ENCODE results near the gene MAGEB3. TPM values are rescaled to one million over a fixed set of nuclear protein-coding genes. Genes with fewer than 3 reads are reported as not detected.

Gene MAGEB3
- total and polyA plus RNA-seq, 2 donors (not counting 3 experiments of a cell fraction or from before 2014, with no cell fraction given): not detected

DNA sequence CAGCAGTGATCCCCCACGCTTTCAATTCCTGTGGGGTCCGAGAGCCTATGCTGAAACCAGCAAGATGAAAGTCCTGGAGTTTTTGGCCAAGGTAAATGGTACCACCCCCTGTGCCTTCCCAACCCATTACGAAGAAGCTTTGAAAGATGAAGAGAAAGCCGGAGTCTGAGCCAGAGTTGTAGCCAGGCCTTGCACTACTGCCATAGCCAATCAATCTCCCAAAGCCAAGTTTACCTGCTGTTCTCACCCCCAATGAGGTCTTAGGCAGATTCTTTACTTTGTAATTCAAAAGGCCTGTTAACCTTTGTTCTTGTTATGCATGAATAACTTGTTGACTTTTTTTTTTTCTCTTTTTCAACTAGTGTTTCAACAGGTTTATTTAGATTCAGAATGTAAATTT, 11.1 kb upstream of the MAGEB3 start:
- intact Hi-C loops (cut with micrococcal nuclease) (no loop called here), dilution Hi-C loops (cut with MboI; ENCODE audit: extremely low pct_ligation_motif_present, low sequenced_read_pairs) (no loop called here)
- Histone ChIP-seq H3K4me2 (ENCODE audit: insufficient read depth, low read length) (no peak overlapping the region), H3K4me3 (replicated peaks in 1 of 3; ENCODE audit: insufficient read depth in 1 of 3, low read depth in 1 of 3, low read length in 3 of 3) (no peak overlapping the region), H3K9ac (replicated peaks; ENCODE audit: extremely low read depth, insufficient read depth, low read length) (no peak overlapping the region), H3K27me3 (ENCODE audit: control insufficient read depth in 2 of 2, insufficient read depth in 2 of 2, low read length in 2 of 2) (no peaks in the 10 kb centered on the region), H3K36me3 (ENCODE audit: control insufficient read depth in 2 of 2, extremely low read depth in 1 of 2, insufficient read depth in 2 of 2, low read length in 2 of 2) (no peaks in the 10 kb centered on the region), H2AFZ (ENCODE audit: low read depth, low read length) (no peak overlapping the region), H3K9me1 (replicated peaks; ENCODE audit: control insufficient read depth, extremely low read depth, insufficient read depth, low read length) (no peaks in the 10 kb centered on the region), H4K20me1 (replicated peaks; ENCODE audit: control insufficient read depth, extremely low read depth, insufficient read depth, low read length) (no peaks in the 10 kb centered on the region), H3K79me2 (ENCODE audit: control insufficient read depth, insufficient read depth, low read length) (no peaks in the 10 kb centered on the region), H3K4me1 (ENCODE audit: control insufficient read depth, extremely low read depth, insufficient read depth, low read length) (no peaks in the 10 kb centered on the region), H3K9me3 (replicated peaks; ENCODE audit: control insufficient read depth, insufficient read depth, low read length) (no peaks in the 10 kb centered on the region), H3K27ac (ENCODE audit: insufficient read depth, low read depth, low read length) (no peak overlapping the region)
- ChIA-PET CTCF (no interaction called here), POLR2A (no interaction called here)
- TF ChIP-seq FOS (IDR thresholded peaks at IDR 0.05; ENCODE audit: borderline replicate concordance, insufficient read depth, low read length): no peak
- TF ChIP-seq POLR2A (IDR thresholded peaks at IDR 0.05; ENCODE audit: low read depth, low read length): no peak
- TF ChIP-seq, protein P1, sequence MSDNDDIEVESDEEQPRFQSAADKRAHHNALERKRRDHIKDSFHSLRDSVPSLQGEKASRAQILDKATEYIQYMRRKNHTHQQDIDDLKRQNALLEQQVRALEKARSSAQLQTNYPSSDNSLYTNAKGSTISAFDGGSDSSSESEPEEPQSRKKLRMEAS (IDR thresholded peaks at IDR 0.05; ENCODE audit: insufficient read depth, insufficient read length): no peak
- TF ChIP-seq POLR2AphosphoS5 (IDR thresholded peaks at IDR 0.05; ENCODE audit: insufficient read depth, low read depth, low read length): no peak
- TF ChIP-seq GATA2 (IDR thresholded peaks at IDR 0.05; ENCODE audit: insufficient read depth, insufficient read length, low read depth, low read length): no peak
- TF ChIP-seq, protein P2, sequence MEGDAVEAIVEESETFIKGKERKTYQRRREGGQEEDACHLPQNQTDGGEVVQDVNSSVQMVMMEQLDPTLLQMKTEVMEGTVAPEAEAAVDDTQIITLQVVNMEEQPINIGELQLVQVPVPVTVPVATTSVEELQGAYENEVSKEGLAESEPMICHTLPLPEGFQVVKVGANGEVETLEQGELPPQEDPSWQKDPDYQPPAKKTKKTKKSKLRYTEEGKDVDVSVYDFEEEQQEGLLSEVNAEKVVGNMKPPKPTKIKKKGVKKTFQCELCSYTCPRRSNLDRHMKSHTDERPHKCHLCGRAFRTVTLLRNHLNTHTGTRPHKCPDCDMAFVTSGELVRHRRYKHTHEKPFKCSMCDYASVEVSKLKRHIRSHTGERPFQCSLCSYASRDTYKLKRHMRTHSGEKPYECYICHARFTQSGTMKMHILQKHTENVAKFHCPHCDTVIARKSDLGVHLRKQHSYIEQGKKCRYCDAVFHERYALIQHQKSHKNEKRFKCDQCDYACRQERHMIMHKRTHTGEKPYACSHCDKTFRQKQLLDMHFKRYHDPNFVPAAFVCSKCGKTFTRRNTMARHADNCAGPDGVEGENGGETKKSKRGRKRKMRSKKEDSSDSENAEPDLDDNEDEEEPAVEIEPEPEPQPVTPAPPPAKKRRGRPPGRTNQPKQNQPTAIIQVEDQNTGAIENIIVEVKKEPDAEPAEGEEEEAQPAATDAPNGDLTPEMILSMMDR (IDR thresholded peaks at IDR 0.05; ENCODE audit: extremely low read depth in 1 of 2, insufficient read depth in 1 of 2, low read depth in 1 of 2, low read length in 2 of 2): no peak
- TF ChIP-seq MYC (IDR thresholded peaks at IDR 0.05; ENCODE audit: low read depth, low read length): no peak
- no peak for TF ChIP-seq EZH2 (IDR thresholded peaks at IDR 0.05; ENCODE audit: borderline replicate concordance, low read depth, low read length, severe bottlenecking)
- no peak for TF ChIP-seq JUN (IDR thresholded peaks at IDR 0.05; ENCODE audit: borderline replicate concordance, insufficient read depth, insufficient read length, low read depth)
- no TSS peak for BruUV-seq (replicated peaks)
- no peak for DNase-seq (ENCODE audit: low read depth, low spot score)
- no peak for FAIRE-seq
